ENCODE data around the gene PROK1. TPM values are rescaled to one million over a fixed set of nuclear protein-coding genes. Genes with fewer than 3 reads are reported as not detected.
"Not testable (repeated sequence)": the region's sequence is repeated elsewhere in the genome, so short reads cannot be mapped to it uniquely, and the experiment has no call there.

PROK1 gene
- polyA plus RNA-seq, 1 donor (not counting 4 experiments of a cell fraction or from before 2014, with no cell fraction given) = not detected

DNA sequence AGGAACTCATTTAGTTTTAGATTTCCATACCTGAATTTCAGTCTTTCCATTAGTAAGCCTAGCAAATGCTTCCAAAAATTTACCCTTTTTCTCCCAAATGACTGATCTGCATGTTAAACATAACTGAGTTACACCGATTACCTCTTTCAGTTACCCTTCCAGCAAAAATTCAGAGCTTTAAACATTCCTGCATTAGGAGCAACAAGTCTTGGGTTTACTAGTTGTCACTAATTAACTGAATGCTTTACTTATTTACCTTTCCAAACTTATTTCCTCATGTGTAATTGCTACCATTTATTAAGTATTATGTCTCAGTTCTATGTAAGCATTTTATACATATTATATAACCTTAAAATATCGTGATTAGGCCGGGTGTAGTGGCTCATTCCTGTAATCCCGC is 46.5 kb upstream of the PROK1 start:
- Histone ChIP-seq H3K9me3 (ENCODE audit: control insufficient read depth, low read depth, low read length) (no peaks in the 10 kb centered on the region), H4K20me1 (ENCODE audit: control insufficient read depth, extremely low read depth, insufficient read depth, low read length) (no peaks in the 10 kb centered on the region), H2AFZ (ENCODE audit: control insufficient read depth, low read length) (no peak overlapping the region), H3K27me3 (ENCODE audit: control insufficient read depth, extremely low read depth, insufficient read depth, low read length) (no peaks in the 10 kb centered on the region), H3K36me3 (ENCODE audit: control insufficient read depth in 2 of 2, extremely low read depth in 1 of 2, insufficient read depth in 2 of 2, low read length in 2 of 2) (peaks cover 10% of the 10 kb centered on the region in 2 experiments), H3K4me2 (ENCODE audit: control insufficient read depth, extremely low read depth, insufficient read depth, low read depth, low read length) (no peak overlapping the region), H3K27ac (ENCODE audit: control insufficient read depth, insufficient read depth, low read length) (no peak overlapping the region), H3K4me3 (ENCODE audit: control insufficient read depth in 2 of 3, extremely low read depth in 1 of 3, insufficient read depth in 2 of 3, low read depth in 1 of 3, low read length in 3 of 3) (no peak overlapping the region), H3K4me1 (ENCODE audit: control insufficient read depth, extremely low read depth, insufficient read depth, low read length) (peaks cover 3% of the 10 kb centered on the region), H3K79me2 (ENCODE audit: control insufficient read depth, insufficient read depth, low read length) (peaks cover 20% of the 10 kb centered on the region), H3K9ac (ENCODE audit: control insufficient read depth, extremely low read depth, insufficient read depth, low read length) (no peak overlapping the region), H3K9me1 (ENCODE audit: control insufficient read depth, extremely low read depth, insufficient read depth, low read length) (no peaks in the 10 kb centered on the region)
- FAIRE-seq = no peak
- TF ChIP-seq, protein P1, sequence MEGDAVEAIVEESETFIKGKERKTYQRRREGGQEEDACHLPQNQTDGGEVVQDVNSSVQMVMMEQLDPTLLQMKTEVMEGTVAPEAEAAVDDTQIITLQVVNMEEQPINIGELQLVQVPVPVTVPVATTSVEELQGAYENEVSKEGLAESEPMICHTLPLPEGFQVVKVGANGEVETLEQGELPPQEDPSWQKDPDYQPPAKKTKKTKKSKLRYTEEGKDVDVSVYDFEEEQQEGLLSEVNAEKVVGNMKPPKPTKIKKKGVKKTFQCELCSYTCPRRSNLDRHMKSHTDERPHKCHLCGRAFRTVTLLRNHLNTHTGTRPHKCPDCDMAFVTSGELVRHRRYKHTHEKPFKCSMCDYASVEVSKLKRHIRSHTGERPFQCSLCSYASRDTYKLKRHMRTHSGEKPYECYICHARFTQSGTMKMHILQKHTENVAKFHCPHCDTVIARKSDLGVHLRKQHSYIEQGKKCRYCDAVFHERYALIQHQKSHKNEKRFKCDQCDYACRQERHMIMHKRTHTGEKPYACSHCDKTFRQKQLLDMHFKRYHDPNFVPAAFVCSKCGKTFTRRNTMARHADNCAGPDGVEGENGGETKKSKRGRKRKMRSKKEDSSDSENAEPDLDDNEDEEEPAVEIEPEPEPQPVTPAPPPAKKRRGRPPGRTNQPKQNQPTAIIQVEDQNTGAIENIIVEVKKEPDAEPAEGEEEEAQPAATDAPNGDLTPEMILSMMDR (optimal IDR thresholded peaks at IDR 0.05 in 1 of 3, IDR thresholded peaks at IDR 0.05 in 1 of 3, conservative IDR thresholded peaks at IDR 0.05 in 1 of 3; ENCODE audit: extremely low read depth in 1 of 3, insufficient read depth in 2 of 3, low read length in 3 of 3) = no peak
- no peak for TF ChIP-seq EZH2 (IDR thresholded peaks at IDR 0.05; ENCODE audit: low read length)
- no peak for DNase-seq (ENCODE audit: low read depth, low spot score)
- dilution Hi-C loops (cut with MboI; ENCODE audit: extremely low pct_ligation_motif_present, low sequenced_read_pairs) = no loop called here

DNA sequence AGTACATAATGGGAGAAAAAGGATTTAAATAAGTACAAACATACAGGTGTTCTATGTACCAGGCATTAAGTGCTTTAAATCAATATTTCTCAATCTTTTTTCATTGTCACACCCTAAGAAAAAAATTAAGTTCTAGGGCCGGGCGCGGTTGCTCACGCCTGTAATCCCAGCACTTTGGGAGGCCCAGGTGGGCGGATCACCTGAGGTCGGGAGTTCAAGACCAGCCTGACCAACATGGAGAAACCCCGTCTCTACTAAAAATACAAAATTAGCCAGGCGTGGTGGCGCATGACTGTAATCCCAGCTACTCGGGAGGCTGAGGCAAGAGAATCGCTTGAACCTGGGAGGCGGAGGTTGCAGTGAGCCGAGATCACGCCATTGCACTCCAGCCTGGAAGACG is 44.5 kb upstream of the PROK1 start:
- H3K9me1 ChIP-seq (ENCODE audit: control insufficient read depth, extremely low read depth, insufficient read depth, low read length); H3K9me3 ChIP-seq (ENCODE audit: control insufficient read depth, low read depth, low read length); dilution Hi-C loops (cut with MboI; ENCODE audit: extremely low pct_ligation_motif_present, low sequenced_read_pairs); H3K4me1 ChIP-seq (ENCODE audit: control insufficient read depth, extremely low read depth, insufficient read depth, low read length); H4K20me1 ChIP-seq (ENCODE audit: control insufficient read depth, extremely low read depth, insufficient read depth, low read length); H2AFZ ChIP-seq (ENCODE audit: control insufficient read depth, low read length); FAIRE-seq; H3K27me3 ChIP-seq (ENCODE audit: control insufficient read depth, extremely low read depth, insufficient read depth, low read length); DNase-seq (ENCODE audit: low read depth, low spot score): not testable (repeated sequence)
- Histone ChIP-seq H3K27ac (ENCODE audit: control insufficient read depth, insufficient read depth, low read length) (peak overlapping the region; percentile 91), H3K4me2 (ENCODE audit: control insufficient read depth, extremely low read depth, insufficient read depth, low read depth, low read length) (peak overlapping the region; percentile 100), H3K4me3 (ENCODE audit: control insufficient read depth in 2 of 3, extremely low read depth in 1 of 3, insufficient read depth in 2 of 3, low read depth in 1 of 3, low read length in 3 of 3) (peak overlapping the region; percentile 77 to 96 (median 87)), H3K36me3 (ENCODE audit: control insufficient read depth in 2 of 2, extremely low read depth in 1 of 2, insufficient read depth in 2 of 2, low read length in 2 of 2) (peaks cover 10% of the 10 kb centered on the region in 2 experiments), H3K79me2 (ENCODE audit: control insufficient read depth, insufficient read depth, low read length) (peaks cover 20% of the 10 kb centered on the region), H3K9ac (ENCODE audit: control insufficient read depth, extremely low read depth, insufficient read depth, low read length) (peak overlapping the region; percentile 96)

All from keratinocyte (primary cell).